Hematopoietic multipotent progenitor cell treated with erythropoietin and hydrocortisone succinate and interleukin-3 and kit ligand, for 15 days (in vitro differentiated cells): Measurements from ENCODE around the gene TAS1R1.
"Not testable (repeated sequence)": the region's sequence is repeated elsewhere in the genome, so short reads cannot be mapped to it uniquely, and the experiment has no call there.

ENCODE experiments used
- DNase-seq: peaks from one replicate; pipeline ENCODE4 v3.0.0-alpha.2; 2015; ENCODE audit warnings: low spot score

TAS1R1 gene

DNA sequence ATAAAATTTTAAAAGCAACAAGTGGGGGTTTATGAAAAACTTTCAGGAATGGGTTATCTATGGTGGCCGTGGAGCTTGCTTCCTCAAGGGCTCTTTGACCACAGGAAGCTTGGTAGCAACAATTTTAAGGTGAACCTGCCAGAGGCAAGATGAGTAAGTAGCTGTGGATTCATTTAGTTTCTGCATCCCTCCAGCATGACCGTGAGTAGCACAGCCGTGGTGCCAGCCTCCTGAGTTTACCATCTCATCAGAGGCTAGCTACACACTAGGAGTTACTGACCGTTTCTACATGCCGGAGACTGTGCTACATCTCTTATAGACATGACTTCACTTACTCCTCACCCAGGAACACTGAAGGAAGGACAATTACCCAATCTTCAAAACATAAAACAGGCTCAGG lies 33.6 kb upstream of the TAS1R1 start:
- no peak for DNase-seq

DNA sequence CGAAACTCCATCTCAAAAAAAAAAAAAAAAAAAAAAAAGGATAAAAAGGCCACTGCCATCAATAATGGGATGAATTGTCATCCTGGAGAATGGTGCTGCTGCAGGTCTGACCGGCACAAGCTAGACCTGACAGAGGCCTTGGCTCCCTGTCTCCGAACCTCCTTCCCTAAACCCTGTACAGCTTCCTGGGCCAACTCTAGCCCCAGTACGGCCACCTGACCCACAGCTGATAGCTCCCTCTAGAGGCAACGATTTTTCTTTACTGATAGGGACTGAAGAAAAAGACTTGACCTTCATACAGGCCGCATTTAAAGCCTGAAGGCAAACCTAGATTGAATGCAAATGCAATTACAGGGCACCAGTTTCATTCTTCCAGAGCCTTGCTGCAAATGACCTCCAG lies 31.5 kb upstream of the TAS1R1 start:
- DNase-seq, result peak; percentile 22

- DNase-seq, result no peak
Measured at GRCh38 chr1:6526316-6526715, 28.8 kb upstream of the TAS1R1 start.

GRCh38 chr1:6528492-6528891 lies 26.6 kb upstream of the TAS1R1 start:
- no peak for DNase-seq

DNA sequence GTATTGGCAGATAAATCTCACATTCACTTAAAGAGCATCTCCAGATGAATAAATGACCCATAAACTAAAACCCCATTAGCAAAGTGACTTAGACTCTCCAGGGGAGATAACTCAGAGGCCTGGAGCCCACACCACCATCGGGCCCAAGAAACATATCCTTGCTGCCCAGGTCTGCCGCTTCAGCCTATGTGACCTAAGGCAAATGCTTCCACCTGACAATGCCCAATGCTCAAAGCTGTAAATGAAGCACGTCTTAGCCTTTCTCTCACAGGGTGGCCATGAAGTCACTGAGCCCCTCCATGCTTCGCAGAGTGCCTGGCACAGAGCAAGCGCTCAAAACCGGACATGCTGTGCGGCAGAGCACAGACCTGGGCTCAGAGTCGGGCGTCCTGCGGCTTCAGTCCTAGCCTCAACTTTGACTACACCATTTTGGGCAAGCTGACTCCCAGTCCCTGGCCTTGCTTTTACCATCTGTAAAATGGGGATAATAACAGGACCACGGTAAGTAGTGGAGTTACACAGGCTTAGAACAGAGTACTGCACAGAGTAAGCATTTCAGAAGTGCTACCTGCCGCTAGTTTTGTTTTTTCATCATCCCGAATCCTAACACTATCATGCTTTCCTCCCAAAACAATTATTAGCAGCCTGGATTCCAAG lies 24.5 kb upstream of the TAS1R1 start:
- DNase-seq, result no peak

DNA sequence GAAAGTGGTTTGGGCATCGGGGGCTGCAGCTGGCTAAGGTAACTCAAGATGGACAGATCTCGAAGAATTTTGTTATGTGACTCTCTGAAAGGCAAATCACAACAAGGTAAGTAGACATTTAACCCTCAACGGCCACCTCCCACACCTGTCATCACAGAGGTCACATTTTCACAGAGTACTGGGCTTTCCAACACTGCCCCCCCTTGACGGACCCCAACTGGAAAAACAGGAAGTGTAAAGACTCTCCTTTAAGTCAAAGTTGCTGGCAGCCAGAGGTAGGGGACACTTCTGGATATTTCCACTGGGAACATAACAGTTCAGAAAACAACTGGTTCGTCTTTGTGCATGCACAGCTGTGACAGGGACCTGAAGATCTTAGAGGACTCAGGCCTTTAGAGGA lies 23.1 kb upstream of the TAS1R1 start:
- DNase-seq, result no peak

- no peak for DNase-seq
Measured at GRCh38 chr1:6534248-6534822, 20.8 kb upstream of the TAS1R1 start.

GRCh38 chr1:6535214-6535613 lies 19.9 kb upstream of the TAS1R1 start:
- DNase-seq, result no peak

- DNase-seq, result no peak
Measured at GRCh38 chr1:6536291-6536690, 18.8 kb upstream of the TAS1R1 start.

- no peak for DNase-seq
Measured at GRCh38 chr1:6538956-6539355, 16.2 kb upstream of the TAS1R1 start.

DNA sequence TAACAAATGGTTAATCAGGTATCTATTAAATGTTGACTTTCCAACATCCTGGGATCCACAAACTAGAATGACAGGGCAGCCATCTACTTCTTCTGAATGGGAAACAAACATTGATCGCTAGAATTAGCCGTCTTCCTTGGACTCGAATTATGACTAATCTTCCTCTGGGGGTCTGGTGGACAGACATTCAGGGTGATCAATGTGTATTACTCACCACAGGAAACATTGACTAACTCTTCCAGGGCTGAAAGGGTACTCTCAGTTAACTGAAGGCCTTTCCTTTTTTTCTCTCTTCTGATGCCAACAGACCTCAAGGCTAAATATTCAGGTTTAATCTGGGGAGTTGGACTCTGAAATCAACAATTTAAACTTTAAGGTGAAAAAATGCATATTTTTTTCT lies 10.3 kb upstream of the TAS1R1 start:
- DNase-seq, result no peak

DNA sequence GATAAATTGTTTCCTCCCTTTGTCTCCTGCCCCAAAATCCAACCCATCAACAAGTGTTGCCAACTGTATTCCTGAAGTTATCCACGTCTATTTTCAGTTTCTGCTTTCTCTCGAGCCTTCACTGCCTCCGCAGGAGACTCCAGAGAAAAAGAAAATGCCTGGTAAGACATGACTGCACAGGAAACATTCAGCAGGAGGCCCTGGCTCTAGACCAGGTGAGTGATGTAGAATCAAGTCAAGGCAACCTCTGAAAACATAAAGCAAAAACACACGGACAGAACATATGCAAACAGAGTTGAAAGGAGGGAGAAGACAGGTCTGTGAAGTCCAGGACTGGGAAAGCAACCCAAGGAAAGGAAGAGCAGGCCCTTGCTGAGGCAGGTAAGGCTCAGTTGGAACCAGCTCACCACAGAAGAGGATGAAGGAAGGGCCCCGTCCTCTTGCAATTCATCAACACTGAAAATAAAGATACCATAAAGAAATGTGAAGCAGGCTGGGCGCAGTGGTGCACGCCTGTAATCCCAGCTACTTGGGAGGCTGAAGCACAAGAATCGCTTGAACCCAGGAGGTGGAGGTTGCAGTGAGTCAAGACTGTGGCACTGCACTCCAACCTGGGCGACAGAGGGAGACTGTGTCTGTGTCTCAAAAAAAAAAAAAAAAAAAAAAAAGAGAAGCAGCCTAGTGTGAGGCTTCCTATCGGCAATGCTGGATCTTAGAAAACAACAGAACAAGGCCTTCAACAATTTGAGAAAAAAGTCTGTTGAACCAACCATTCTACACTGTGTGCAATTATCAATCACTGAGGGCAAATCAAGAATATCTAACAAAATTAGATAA lies 9.6 kb upstream of the TAS1R1 start:
- DNase-seq, result no peak

DNA sequence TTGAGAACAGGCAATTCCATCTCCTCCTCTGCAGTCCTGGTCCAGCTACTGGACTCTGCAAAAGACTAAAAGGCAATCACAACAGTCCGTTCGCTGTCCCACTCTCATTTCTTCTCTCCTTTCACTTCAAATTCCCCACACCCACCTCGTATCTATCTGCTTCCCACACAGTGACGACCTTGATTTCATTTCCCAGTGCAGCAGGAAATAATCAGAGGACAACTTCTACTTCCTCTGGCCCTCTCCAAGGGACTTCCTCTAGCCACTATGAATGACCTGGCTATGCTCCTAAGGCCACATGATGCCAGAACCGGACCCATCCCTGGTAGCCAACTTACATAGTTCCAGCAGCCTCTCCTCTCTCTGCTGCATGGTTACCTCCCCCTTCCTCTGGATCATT lies 8.8 kb upstream of the TAS1R1 start:
- no peak for DNase-seq

GRCh38 chr1:6547301-6547700 lies 7.8 kb upstream of the TAS1R1 start:
- no peak for DNase-seq

DNA sequence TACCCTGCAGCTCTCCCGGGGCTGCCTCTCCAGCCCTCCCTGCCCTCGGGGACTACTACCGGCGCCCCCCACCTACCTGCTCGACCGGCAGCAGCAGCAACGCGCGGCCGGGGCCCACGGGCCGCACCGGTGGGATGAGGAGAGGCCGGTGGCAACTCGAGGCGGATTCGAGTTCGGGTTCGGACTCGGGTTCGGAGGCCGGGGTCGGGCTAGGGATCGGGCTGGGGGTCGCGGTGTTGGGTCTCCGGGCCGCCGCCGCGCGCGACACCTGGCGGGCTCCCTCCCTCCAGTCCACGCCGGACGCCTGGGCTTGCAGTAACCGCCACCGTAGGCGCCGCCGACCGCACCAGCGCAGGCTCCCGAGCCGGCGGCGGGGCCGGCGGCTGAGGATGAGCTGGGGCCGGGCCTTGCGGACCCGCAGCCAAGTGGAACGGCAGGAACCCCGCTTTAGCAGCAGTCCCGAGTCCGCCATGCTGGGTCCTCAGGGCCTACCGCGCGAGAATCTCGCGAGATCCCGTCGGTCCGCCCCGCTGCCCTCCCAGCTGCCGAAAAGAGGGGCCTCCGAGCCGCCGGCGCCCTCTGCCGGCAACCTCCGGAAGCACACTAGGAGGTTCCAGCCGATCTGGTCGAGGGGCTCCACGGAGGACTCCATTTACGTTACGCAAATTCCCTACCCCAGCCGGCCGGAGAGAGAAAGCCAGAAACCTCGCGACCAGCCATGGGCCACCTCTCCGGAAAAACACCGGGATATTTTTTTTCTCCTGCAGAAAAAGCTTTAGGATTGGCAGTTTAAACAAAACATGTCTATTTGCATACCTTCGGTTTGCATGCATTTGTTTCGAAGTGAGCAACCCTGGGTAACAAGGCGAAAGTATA lies 838 bp upstream of the TAS1R1 start, which contains the start of gene NOL9:
Gene NOL9 (minus strand): TSS at position 483 of the 876 bp plus-strand sequence. CDS start 11 bp downstream, at position 472.
- DNase-seq, result peak; percentile 93

DNA sequence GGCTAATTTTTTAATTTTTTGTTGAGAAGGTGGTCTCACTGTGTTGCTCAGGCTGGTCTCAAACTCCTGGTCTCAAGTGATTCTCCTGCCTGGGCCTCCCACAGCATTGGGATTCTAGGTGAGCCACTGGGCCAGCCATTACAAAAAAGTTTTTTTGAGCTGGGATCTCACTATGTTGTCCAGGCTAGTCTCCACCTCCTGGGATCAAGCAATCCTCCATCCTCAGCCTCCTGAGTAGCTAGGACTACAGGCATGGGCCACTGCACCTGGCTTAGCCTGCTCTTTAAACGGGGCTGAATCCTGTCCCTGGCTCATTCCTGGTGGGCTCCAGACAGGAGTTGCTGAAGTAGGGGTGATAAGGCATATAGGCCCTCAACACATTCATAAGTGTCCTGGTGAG lies 2.5 kb downstream of the TAS1R1 start:
- DNase-seq, result no peak

GRCh38 chr1:6559161-6559560 lies 4.1 kb downstream of the TAS1R1 start:
- not testable (repeated sequence) for DNase-seq

DNA sequence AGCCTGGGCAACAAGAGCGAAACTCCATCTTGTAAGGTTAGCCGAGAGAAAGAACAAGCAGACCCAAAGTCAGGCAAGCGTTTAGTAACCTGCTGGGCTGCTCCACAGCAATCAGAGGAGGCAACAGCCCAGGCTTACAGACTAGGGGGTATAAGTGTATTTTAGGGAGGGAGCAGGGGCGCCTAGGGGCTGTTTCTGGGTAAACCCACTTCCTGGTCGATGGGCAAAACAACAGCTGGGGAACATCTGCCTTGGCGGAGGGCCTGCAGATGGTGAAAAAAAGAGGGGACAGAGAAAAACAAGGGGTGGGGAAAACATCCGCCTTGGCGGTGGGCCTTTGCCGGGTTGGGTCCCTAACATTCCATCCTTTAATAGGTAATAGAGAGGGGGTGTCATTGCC lies 5.2 kb downstream of the TAS1R1 start:
- DNase-seq, result no peak

DNA sequence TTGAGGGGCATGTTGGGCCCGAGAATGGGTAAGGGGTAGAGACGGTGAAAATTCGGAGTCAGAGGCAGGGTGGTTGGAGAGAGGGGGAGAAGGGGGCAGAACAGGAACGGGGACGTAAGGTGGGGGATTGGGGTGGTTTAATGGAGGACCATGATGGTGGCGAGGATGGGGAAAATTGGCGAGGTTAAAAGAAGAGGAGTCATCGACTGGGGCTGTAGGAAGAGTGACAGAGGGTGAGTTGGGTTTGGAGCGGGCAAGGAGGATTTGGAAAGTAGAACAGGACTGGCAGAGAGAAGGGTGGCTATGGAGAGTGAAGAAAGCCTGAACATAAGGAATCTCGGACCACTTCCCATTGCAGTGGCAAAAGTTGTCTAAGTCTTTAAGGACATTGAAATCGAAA lies 13.9 kb downstream of the TAS1R1 start:
- DNase-seq, result no peak

DNA sequence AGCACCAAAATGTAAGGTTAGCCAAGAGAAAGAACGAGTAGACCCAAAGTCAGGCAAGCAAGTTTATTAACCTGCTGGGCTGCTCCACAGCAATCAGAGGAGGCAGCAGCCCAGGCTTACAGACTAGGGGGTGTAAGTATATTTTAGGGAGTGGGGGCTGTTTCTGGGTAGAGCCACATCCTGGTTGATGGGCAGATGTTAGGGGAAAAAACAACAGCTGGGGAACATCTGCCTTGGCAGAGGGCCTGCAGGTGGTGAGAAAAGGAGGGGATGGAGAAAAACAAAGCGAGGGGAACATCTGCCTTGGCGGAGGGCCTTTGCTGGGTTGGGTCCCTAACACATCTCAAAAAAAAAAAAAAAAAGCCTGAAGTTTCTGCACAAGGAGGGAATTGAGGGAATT lies 15.0 kb downstream of the TAS1R1 start:
- DNase-seq, result no peak

GRCh38 chr1:6570987-6571386 lies 15.9 kb downstream of the TAS1R1 start:
- no peak for DNase-seq

DNA sequence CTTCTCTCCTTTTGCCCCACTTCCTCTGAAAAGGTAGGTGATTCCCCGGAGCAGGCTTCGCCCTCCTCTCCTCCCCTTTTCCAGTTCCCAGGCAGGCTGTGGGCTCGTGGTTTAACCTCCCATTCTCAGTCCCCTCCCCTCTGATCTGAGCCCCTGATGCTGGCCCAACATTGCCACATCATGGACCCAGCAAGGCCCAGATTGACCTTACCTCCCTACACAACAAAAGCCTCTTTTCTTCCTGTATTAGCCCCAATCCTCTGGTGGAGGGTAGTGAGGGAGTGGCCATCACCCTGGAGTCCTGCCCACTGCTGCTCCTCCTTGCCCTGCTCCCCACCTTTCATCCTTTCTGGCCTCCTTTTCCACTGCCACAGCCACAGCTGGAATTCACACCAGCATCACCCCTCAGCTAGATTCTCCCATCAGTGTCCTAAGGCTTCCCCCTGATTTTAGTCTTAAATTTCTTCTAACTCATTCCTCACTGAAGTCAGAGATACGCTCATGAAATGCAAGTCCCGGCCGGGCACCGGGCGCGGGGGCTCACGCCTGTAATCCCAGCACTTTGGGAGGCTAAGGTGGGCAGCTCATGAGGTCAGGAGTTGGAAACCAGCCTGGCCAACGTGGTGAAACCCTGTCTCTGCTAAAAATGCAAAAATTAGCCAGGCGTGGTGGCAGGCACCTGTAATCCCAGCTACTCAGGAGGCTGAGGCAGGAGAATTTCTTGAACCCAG lies 17.7 kb downstream of the TAS1R1 start:
- no peak for DNase-seq
